HEK293T (cell line): ENCODE results near the gene ASAP2.

Source experiments
- ARNT ChIP-seq: fragments of 450-650 bp; IDR thresholded peaks from 2 replicates; pipeline ENCODE4 v1.6.1; 2017; ENCODE audit warnings: mild to moderate bottlenecking
- BHLHE40 ChIP-seq: fragments of 450-650 bp; IDR thresholded peaks from 2 replicates; pipeline ENCODE4 v1.6.1; 2016; ENCODE audit warnings: mild to moderate bottlenecking, moderate library complexity, borderline replicate concordance
- FOXM1 ChIP-seq: fragments of 450-650 bp; IDR thresholded peaks from 2 replicates; pipeline ENCODE4 v1.6.1; 2017; ENCODE audit warnings: mild to moderate bottlenecking, borderline replicate concordance
- HDGF ChIP-seq: fragments of 450-650 bp; IDR thresholded peaks from 2 replicates; pipeline ENCODE4 v1.6.1; 2017; ENCODE audit warnings: antibody characterized with exemption, borderline replicate concordance
- LEF1 ChIP-seq: fragments of 450-650 bp; IDR thresholded peaks from 2 replicates; pipeline ENCODE4 v1.6.1; 2017; ENCODE audit warnings: mild to moderate bottlenecking, borderline replicate concordance
- NFRKB ChIP-seq: fragments of 450-650 bp; IDR thresholded peaks from 2 replicates; pipeline ENCODE4 v1.6.1; 2016; ENCODE audit warnings: mild to moderate bottlenecking, moderate library complexity

DNA sequence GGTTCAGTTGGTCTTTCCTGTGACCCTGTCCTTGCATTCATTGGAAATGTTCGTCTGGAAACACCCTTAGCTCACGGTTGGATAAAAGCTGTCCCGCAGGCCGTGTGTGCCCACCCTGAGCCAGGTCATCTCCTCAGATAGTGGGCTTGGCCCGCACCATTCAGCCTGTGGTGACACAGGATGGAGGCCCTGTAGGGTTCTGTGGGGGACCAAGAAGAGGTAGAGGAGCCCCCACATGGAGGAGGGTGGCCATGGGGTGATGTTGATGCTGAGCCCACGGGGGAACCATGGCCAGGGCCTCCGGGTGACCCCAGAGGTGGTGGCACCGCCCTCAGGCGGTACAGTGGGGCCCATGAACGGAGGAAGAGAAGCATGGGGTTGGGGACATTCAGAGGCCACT, 62.7 kb downstream of the ASAP2 start:
- no peak for TF ChIP-seq NFRKB
- no peak for TF ChIP-seq BHLHE40
- no peak for TF ChIP-seq HDGF
- TF ChIP-seq LEF1 = no peak
- no peak for TF ChIP-seq ARNT
- no peak for TF ChIP-seq FOXM1
